ENCODE measurements around the gene TMEM273. TPM values are rescaled to one million over a fixed set of nuclear protein-coding genes. Genes with fewer than 3 reads are reported as not detected.
A peak's percentile ranks its signal among the peaks of the same experiment; 100 is the strongest.

Gene TMEM273
- total RNA-seq, 1 donor from 2014 or later = not detected

- H3K36me3 Mint-ChIP-seq (ENCODE audit: unreplicated experiment) = no peaks in the 10 kb centered on the region
- H3K27me3 Mint-ChIP-seq (ENCODE audit: unreplicated experiment) = peaks cover 18% of the 10 kb centered on the region
- no peak overlapping the region for H3K4me3 Mint-ChIP-seq (ENCODE audit: unreplicated experiment)
- H3K27ac Mint-ChIP-seq (ENCODE audit: unreplicated experiment) = no peak overlapping the region
- peak; percentile 66 for DNase-seq (ENCODE audit: extremely low spot score, unreplicated experiment)
- no peaks in the 10 kb centered on the region for H3K4me1 Mint-ChIP-seq (ENCODE audit: unreplicated experiment)
- H3K9me3 Mint-ChIP-seq (ENCODE audit: unreplicated experiment) = no peaks in the 10 kb centered on the region
- TF ChIP-seq, protein P1, sequence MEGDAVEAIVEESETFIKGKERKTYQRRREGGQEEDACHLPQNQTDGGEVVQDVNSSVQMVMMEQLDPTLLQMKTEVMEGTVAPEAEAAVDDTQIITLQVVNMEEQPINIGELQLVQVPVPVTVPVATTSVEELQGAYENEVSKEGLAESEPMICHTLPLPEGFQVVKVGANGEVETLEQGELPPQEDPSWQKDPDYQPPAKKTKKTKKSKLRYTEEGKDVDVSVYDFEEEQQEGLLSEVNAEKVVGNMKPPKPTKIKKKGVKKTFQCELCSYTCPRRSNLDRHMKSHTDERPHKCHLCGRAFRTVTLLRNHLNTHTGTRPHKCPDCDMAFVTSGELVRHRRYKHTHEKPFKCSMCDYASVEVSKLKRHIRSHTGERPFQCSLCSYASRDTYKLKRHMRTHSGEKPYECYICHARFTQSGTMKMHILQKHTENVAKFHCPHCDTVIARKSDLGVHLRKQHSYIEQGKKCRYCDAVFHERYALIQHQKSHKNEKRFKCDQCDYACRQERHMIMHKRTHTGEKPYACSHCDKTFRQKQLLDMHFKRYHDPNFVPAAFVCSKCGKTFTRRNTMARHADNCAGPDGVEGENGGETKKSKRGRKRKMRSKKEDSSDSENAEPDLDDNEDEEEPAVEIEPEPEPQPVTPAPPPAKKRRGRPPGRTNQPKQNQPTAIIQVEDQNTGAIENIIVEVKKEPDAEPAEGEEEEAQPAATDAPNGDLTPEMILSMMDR (IDR thresholded peaks at IDR 0.05) = no peak
These were observed 1.2 kb upstream of the TMEM273 start for GRCh38 chr10:49189422-49189821.

- H3K4me3 Mint-ChIP-seq (ENCODE audit: unreplicated experiment) = no peak overlapping the region
- no peak for DNase-seq (ENCODE audit: extremely low spot score, unreplicated experiment)
- H3K4me1 Mint-ChIP-seq (ENCODE audit: unreplicated experiment) = no peaks in the 10 kb centered on the region
- H3K27ac Mint-ChIP-seq (ENCODE audit: unreplicated experiment) = no peak overlapping the region
- peaks cover 17% of the 10 kb centered on the region for H3K27me3 Mint-ChIP-seq (ENCODE audit: unreplicated experiment)
- H3K9me3 Mint-ChIP-seq (ENCODE audit: unreplicated experiment) = no peaks in the 10 kb centered on the region
- TF ChIP-seq, protein P1 (IDR thresholded peaks at IDR 0.05) = no peak
- H3K36me3 Mint-ChIP-seq (ENCODE audit: unreplicated experiment) = no peaks in the 10 kb centered on the region
These were observed 1.1 kb downstream of the TMEM273 start for GRCh38 chr10:49187044-49187484.

DNA sequence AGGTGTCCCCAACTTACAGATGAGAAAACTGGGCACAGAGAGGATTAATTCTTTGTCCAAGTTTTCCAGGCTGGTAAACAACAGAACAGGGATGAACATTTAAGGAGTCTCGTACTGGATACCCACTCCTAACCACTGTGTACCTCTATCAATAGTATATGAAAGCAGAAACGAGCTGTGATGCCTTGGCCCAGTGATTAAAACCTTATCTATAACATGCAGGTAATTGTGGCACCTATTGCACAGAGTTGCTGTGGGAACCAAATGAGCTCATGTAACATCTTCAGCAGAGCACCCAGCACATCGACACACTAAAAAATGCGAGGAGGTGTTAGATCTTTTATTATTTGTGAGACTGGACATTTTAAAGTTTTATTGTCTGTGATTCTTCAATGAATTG is 1.6 kb downstream of the TMEM273 start:
- H3K4me1 Mint-ChIP-seq (ENCODE audit: unreplicated experiment) = no peaks in the 10 kb centered on the region
- no peak overlapping the region for H3K4me3 Mint-ChIP-seq (ENCODE audit: unreplicated experiment)
- H3K27ac Mint-ChIP-seq (ENCODE audit: unreplicated experiment) = no peak overlapping the region
- peaks cover 21% of the 10 kb centered on the region for H3K27me3 Mint-ChIP-seq (ENCODE audit: unreplicated experiment)
- no peak for DNase-seq (ENCODE audit: extremely low spot score, unreplicated experiment)
- H3K36me3 Mint-ChIP-seq (ENCODE audit: unreplicated experiment) = no peaks in the 10 kb centered on the region
- no peaks in the 10 kb centered on the region for H3K9me3 Mint-ChIP-seq (ENCODE audit: unreplicated experiment)
- TF ChIP-seq, protein P1 (IDR thresholded peaks at IDR 0.05) = no peak

DNA sequence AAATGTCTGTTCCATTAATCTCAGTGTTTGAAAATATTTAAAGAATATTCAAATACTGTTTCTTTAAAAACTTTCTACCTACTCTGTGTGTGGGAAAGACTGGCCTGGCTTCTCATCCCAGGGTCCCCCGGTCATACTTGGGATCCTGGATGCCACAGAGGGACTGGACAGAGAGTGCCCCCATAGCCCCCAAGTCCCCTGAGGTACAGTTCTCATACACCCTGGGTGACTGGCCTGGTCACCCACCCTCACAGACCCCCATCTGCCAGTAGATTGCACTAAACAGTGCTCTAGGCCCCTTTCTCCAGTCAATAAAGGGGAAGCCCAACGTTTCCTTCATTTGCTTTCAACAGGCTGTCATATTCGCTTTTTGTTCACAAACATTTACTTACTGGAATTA is 3.0 kb downstream of the TMEM273 start:
- no peak for DNase-seq (ENCODE audit: extremely low spot score, unreplicated experiment)
- H3K9me3 Mint-ChIP-seq (ENCODE audit: unreplicated experiment) = no peaks in the 10 kb centered on the region
- TF ChIP-seq, protein P1 (IDR thresholded peaks at IDR 0.05) = no peak
- H3K27me3 Mint-ChIP-seq (ENCODE audit: unreplicated experiment) = peaks cover 27% of the 10 kb centered on the region
- no peak overlapping the region for H3K4me3 Mint-ChIP-seq (ENCODE audit: unreplicated experiment)
- H3K4me1 Mint-ChIP-seq (ENCODE audit: unreplicated experiment) = no peaks in the 10 kb centered on the region
- H3K36me3 Mint-ChIP-seq (ENCODE audit: unreplicated experiment) = no peaks in the 10 kb centered on the region
- no peak overlapping the region for H3K27ac Mint-ChIP-seq (ENCODE audit: unreplicated experiment)

GRCh38 chr10:49184642-49185111 is 3.5 kb downstream of the TMEM273 start:
- Mint-ChIP-seq H3K4me3 (ENCODE audit: unreplicated experiment) (no peak overlapping the region), H3K27ac (ENCODE audit: unreplicated experiment) (no peak overlapping the region), H3K36me3 (ENCODE audit: unreplicated experiment) (no peaks in the 10 kb centered on the region), H3K4me1 (ENCODE audit: unreplicated experiment) (no peaks in the 10 kb centered on the region), H3K27me3 (ENCODE audit: unreplicated experiment) (peaks cover 28% of the 10 kb centered on the region), H3K9me3 (ENCODE audit: unreplicated experiment) (no peaks in the 10 kb centered on the region)
- TF ChIP-seq, protein P1 (IDR thresholded peaks at IDR 0.05) = no peak
- DNase-seq (ENCODE audit: extremely low spot score, unreplicated experiment) = no peak
